Muscle layer of duodenum (tissue), 2 donors: ENCODE results near the gene SPON2.

Experiments
- H3K27ac ChIP-seq: one replicate; pipeline ENCODE4 v1.7.0; 2013; ENCODE audit warnings: mild to moderate bottlenecking, low read length
- H3K27me3 ChIP-seq: one replicate; pipeline ENCODE4 v1.7.0; 2013; ENCODE audit warnings: low read depth, mild to moderate bottlenecking, control low read depth, low read length
- H3K36me3 ChIP-seq, 2 donors: one replicate each; pipeline ENCODE4 v1.7.0; 2013; ENCODE audit warnings: low read length in 2 of 2, control low read depth in 1 of 2, mild to moderate bottlenecking in 1 of 2; ENCODE audit not compliant: insufficient read depth in 2 of 2, control insufficient read depth in 1 of 2
- H3K4me1 ChIP-seq, 2 donors: one replicate each; pipeline ENCODE4 v1.7.0; 2013; ENCODE audit warnings: low read length in 2 of 2, mild to moderate bottlenecking in 2 of 2, control low read depth in 1 of 2, moderate library complexity in 1 of 2; ENCODE audit not compliant: insufficient read depth in 2 of 2, control insufficient read depth in 1 of 2
- H3K4me3 ChIP-seq, 2 donors: one replicate each; pipeline ENCODE4 v1.7.0; 2013; ENCODE audit warnings: low read length in 2 of 2, low read depth in 1 of 2, mild to moderate bottlenecking in 1 of 2
- H3K9me3 ChIP-seq, 2 donors: one replicate each; pipeline ENCODE4 v1.7.0; 2013; ENCODE audit warnings: low read length in 2 of 2, control low read depth in 1 of 2, mild to moderate bottlenecking in 1 of 2; ENCODE audit not compliant: control insufficient read depth in 1 of 2
- donor health status: healthy.

SPON2 gene

GRCh38 chr4:1208266-1208961 is 36.0 kb upstream of the SPON2 start:
- H3K27me3 ChIP-seq = no peaks in the 10 kb centered on the region
- H3K36me3 ChIP-seq = peaks cover 0 to 17% of the 10 kb centered on the region in 2 donors
- H3K27ac ChIP-seq = no peak overlapping the region
- peak overlapping the region in 1 of 2 donors; percentile 0 for H3K4me3 ChIP-seq
- H3K9me3 ChIP-seq = no peaks in the 10 kb centered on the region
- H3K4me1 ChIP-seq = peaks cover 9 to 59% of the 10 kb centered on the region in 2 donors

DNA sequence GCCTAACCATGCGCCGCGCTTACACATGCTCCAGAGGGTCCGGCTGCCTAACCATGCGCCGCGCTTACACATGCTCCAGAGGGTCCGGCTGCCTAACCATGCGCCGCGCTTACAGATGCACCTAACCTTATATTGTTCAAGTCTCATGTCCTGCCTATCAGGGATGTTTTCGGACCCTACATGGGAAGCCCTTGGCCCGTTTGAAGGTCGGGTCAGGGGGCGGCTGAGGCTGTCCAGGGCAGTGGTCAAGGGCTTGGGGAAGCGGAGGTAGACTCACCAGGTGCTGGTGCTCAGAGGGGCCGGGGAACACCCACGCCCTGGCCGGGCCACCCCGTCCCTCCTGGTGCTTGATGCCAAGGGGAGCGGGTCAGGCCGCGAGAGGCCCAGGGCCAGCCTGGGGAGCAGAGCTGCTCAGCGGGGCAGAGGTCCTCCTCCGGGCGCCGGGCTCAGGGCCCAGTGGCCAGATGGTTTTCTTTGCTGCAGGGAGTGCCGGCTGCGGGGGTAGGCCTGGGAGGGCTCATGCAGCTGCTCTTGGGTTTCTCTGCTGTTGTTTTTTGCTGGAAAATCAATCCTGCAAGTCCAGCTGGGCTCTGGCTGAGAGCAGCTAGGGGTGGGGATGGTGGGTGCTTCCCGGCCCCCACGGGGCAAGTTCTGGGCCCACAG is 35.4 kb upstream of the SPON2 start:
- Histone ChIP-seq H3K27me3 (no peaks in the 10 kb centered on the region), H3K4me1 (peaks cover 9 to 61% of the 10 kb centered on the region in 2 donors), H3K9me3 (no peaks in the 10 kb centered on the region), H3K27ac (no peak overlapping the region), H3K36me3 (peaks cover 0 to 10% of the 10 kb centered on the region in 2 donors), H3K4me3 (peak overlapping the region in 1 of 2 donors; percentile 0)

- Histone ChIP-seq H3K36me3 (peaks cover 0 to 4% of the 10 kb centered on the region in 2 donors), H3K9me3 (no peaks in the 10 kb centered on the region), H3K4me1 (peaks cover 9 to 59% of the 10 kb centered on the region in 2 donors), H3K27me3 (no peaks in the 10 kb centered on the region), H3K4me3 (no peak overlapping the region), H3K27ac (no peak overlapping the region)
Measured at GRCh38 chr4:1207157-1207470, 34.7 kb upstream of the SPON2 start.

- H3K4me3 ChIP-seq = no peak overlapping the region
- no peaks in the 10 kb centered on the region for H3K9me3 ChIP-seq
- H3K27ac ChIP-seq = no peak overlapping the region
- peaks cover 9 to 55% of the 10 kb centered on the region in 2 donors for H3K4me1 ChIP-seq
- no peaks in the 10 kb centered on the region for H3K27me3 ChIP-seq
- peaks cover 0 to 4% of the 10 kb centered on the region in 2 donors for H3K36me3 ChIP-seq
Measured at GRCh38 chr4:1206299-1207156, 34.1 kb upstream of the SPON2 start.

DNA sequence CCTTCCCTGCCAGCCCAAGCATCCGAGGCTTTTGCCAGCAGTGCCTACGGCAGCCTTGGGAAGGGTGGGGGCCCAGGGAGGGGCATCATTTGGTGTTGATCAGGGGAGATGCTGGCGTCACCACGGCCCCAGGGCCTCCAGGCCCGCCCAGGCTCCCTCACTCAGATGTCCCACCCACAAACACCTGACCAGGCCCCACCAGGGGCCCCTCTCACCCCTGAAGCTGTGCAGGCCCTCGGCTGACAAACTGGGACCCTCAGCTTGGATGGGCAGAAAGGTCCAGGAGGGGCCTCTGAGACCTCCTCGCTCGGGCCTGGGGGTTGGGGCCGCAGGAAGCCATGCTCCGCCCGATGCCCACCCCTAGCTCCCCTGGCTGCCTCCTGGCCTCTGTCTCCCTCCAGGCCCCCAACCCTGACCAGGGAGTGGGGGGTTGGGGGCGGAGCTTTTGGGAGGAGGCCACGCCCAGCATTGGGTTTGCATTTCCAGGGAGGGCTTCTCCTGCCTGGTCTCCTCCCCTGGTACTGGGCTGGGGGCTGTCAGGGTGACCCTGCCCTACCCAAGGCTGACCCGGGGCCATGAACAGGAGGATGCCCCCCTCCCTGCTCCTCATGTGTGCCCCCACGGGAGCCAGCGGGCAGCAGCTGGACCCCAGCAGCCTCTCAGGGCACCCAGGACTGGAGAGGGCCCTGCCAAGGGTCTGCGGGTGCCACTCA is 33.4 kb upstream of the SPON2 start:
- Histone ChIP-seq H3K27ac (no peak overlapping the region), H3K9me3 (no peaks in the 10 kb centered on the region), H3K4me3 (no peak overlapping the region), H3K27me3 (no peaks in the 10 kb centered on the region), H3K4me1 (peaks cover 9 to 54% of the 10 kb centered on the region in 2 donors), H3K36me3 (no peaks in the 10 kb centered on the region)

DNA sequence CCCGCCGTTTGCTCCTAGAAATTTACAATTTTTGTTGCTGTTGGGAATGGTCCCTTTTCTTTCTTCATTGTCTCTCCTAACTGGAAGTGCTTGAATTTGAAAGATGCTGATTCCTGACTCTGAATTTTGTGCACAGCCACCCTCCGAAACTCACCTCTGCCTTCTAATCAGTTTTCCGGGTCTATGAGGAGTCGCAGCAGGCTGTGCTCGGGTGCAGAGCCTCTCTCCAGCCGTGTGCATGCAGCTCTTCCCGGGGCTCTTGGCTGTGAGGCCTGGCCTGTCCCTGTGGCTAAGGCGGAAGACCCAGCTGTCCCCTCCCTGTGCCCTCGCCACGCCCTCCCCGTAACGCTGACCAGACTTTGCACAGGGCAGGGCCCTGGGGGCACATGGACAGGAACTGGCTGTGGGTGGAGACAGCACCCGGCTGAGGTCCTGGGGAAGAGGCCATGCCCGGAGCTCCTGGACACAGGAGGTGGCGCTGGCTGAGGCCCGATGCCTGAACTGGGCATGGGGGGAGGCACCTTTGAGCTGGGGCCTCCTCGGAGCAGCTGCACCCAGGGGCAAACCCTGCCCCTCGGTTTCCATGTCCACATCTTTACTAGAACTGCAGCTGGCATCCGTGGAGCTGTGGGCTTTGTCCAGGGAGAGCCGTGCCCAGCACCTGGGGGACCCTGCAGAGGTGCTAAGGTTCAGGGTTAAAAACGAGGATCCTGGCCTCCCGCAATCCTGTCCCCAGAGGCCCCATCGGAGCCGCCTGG is 32.6 kb upstream of the SPON2 start:
- no peaks in the 10 kb centered on the region for H3K27me3 ChIP-seq
- no peak overlapping the region for H3K4me3 ChIP-seq
- H3K36me3 ChIP-seq = no peaks in the 10 kb centered on the region
- peaks cover 9 to 52% of the 10 kb centered on the region in 2 donors for H3K4me1 ChIP-seq
- no peaks in the 10 kb centered on the region for H3K9me3 ChIP-seq
- H3K27ac ChIP-seq = no peak overlapping the region

DNA sequence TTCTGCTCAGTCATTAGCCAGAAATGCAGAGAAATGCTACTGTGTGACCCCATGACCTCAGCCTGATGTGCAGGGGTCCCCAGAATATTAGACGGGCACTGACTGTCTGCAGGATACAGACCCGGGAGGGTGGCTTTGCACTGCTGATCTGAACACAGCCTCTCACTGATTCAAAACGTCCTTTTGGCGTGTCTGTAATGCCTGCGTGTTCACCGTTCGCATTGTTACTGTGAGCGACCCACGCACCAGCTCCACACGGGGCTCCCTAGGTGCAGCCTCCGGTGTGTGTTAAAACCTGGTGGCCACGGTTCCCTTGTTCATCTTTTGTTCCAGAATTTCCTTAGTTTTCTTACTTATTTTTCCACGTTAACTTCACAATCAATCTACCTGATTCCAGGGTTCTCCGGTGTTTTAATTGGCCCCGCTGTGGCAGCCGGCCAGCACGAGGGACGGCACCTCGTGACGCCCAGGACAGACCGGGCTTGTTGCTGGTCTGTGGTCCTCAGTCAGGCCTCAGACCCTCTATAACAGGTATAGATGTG is 32.0 kb upstream of the SPON2 start:
- Histone ChIP-seq H3K4me1 (peaks cover 6 to 51% of the 10 kb centered on the region in 2 donors), H3K36me3 (no peaks in the 10 kb centered on the region), H3K4me3 (no peak overlapping the region), H3K9me3 (no peaks in the 10 kb centered on the region), H3K27me3 (no peaks in the 10 kb centered on the region), H3K27ac (no peak overlapping the region)

- H3K4me1 ChIP-seq = peaks cover 0 to 39% of the 10 kb centered on the region in 2 donors
- no peak overlapping the region for H3K4me3 ChIP-seq
- H3K36me3 ChIP-seq = no peaks in the 10 kb centered on the region
- no peaks in the 10 kb centered on the region for H3K27me3 ChIP-seq
- H3K27ac ChIP-seq = peak overlapping the region; percentile 72
- no peaks in the 10 kb centered on the region for H3K9me3 ChIP-seq
Measured at GRCh38 chr4:1203026-1203616, 30.7 kb upstream of the SPON2 start.

GRCh38 chr4:1202526-1203011 is 30.2 kb upstream of the SPON2 start:
- Histone ChIP-seq H3K27ac (peak overlapping the region; percentile 72), H3K36me3 (no peaks in the 10 kb centered on the region), H3K27me3 (no peaks in the 10 kb centered on the region), H3K9me3 (no peaks in the 10 kb centered on the region), H3K4me1 (peaks cover 0 to 33% of the 10 kb centered on the region in 2 donors), H3K4me3 (no peak overlapping the region)
